ENCODE measurements around the gene LALBA.
"Not testable (repeated sequence)": the region's sequence is repeated elsewhere in the genome, so short reads cannot be mapped to it uniquely, and the experiment has no call there.

Gene LALBA

GRCh38 chr12:48527891-48528670, 41.8 kb downstream of the LALBA start:
- no peak for TF ChIP-seq CTCF (conservative IDR thresholded peaks at IDR 0.05)
- TF ChIP-seq ZFX (IDR thresholded peaks at IDR 0.05), result no peak
- H3K27ac ChIP-seq, result peak overlapping the region; percentile 32

GRCh38 chr12:48525332-48525731, 44.5 kb downstream of the LALBA start, which contains the start of gene OR8S1:
TSS of gene OR8S1 (plus strand) at chr12:48525632. CDS start at chr12:48525632, 0 bp downstream.
- H3K27ac ChIP-seq, result no peak within 1 kb of the TSS
- TF ChIP-seq CTCF (conservative IDR thresholded peaks at IDR 0.05), result no peak
- TF ChIP-seq ZFX (IDR thresholded peaks at IDR 0.05), result no peak

GRCh38 chr12:48520381-48520780, 49.5 kb downstream of the LALBA start:
- H3K27ac ChIP-seq, result not testable (repeated sequence)

Measured in C4-2B (cell line).